HG03066 (cell line): ENCODE data around the gene KRTAP5-2.
"Not testable (repeated sequence)": the region's sequence is repeated elsewhere in the genome, so short reads cannot be mapped to it uniquely, and the experiment has no call there.

ENCODE experiments used
- ATAC-seq: cut with Tn5 transposase; IDR thresholded peaks from one replicate; pipeline ENCODE4 v1.9.1; 2021; ENCODE audit warnings: low read depth; ENCODE audit not compliant: unreplicated experiment

KRTAP5-2 gene

GRCh38 chr11:1592628-1593027, 5.5 kb downstream of the KRTAP5-2 start:
- no peak for ATAC-seq

- ATAC-seq, result no peak
These were observed 8.1 kb downstream of the KRTAP5-2 start for GRCh38 chr11:1589996-1590395.

- ATAC-seq, result not testable (repeated sequence)
These were observed 8.7 kb downstream of the KRTAP5-2 start for GRCh38 chr11:1589191-1589963.

- no peak for ATAC-seq
These were observed 11.4 kb downstream of the KRTAP5-2 start for GRCh38 chr11:1586699-1587098.

- ATAC-seq, result not testable (repeated sequence)
These were observed 13.3 kb downstream of the KRTAP5-2 start, which contains the start of gene KRTAP5-1 for GRCh38 chr11:1584661-1585370. TSS of gene KRTAP5-1 (minus strand) at chr11:1585283. CDS start at chr11:1585249, 34 bp downstream.

GRCh38 chr11:1582909-1583308, 15.2 kb downstream of the KRTAP5-2 start:
- ATAC-seq, result not testable (repeated sequence)

GRCh38 chr11:1581976-1582375, 16.1 kb downstream of the KRTAP5-2 start:
- ATAC-seq, result no peak

- no peak for ATAC-seq
These were observed 21.3 kb downstream of the KRTAP5-2 start for GRCh38 chr11:1576825-1577224.

GRCh38 chr11:1575756-1576155, 22.3 kb downstream of the KRTAP5-2 start:
- ATAC-seq, result not testable (repeated sequence)

- ATAC-seq, result no peak
These were observed 23.2 kb downstream of the KRTAP5-2 start for GRCh38 chr11:1574933-1575242.

- ATAC-seq, result no peak
These were observed 23.7 kb downstream of the KRTAP5-2 start for GRCh38 chr11:1574238-1574932.

- no peak for ATAC-seq
These were observed 24.2 kb downstream of the KRTAP5-2 start for GRCh38 chr11:1573903-1574237.

GRCh38 chr11:1573077-1573902, 24.8 kb downstream of the KRTAP5-2 start:
- ATAC-seq, result no peak

GRCh38 chr11:1572197-1573076, 25.7 kb downstream of the KRTAP5-2 start, which contains the start of gene DUSP8:
TSS of gene DUSP8 (minus strand) at chr11:1572271. CDS start at chr11:1565826, 6,445 bp downstream.
- no peak for ATAC-seq

- no peak for ATAC-seq
These were observed 26.3 kb downstream of the KRTAP5-2 start for GRCh38 chr11:1571760-1572196.

- no peak for ATAC-seq
These were observed 27.0 kb downstream of the KRTAP5-2 start for GRCh38 chr11:1570896-1571759.

GRCh38 chr11:1570531-1570895, 27.6 kb downstream of the KRTAP5-2 start:
- ATAC-seq, result no peak

GRCh38 chr11:1570001-1570453, 28.1 kb downstream of the KRTAP5-2 start:
- ATAC-seq, result no peak
